Activated B cell treated with CpG ODN at 0.5 μM for 24 hours (primary cell): ENCODE data around the gene CEP78. TPM values are rescaled to one million over a fixed set of nuclear protein-coding genes. Genes with fewer than 3 reads are reported as not detected.
"Not testable (repeated sequence)": the region's sequence is repeated elsewhere in the genome, so short reads cannot be mapped to it uniquely, and the experiment has no call there.

Experiments
- ATAC-seq: fragments of 200-7000 bp; cut with Tn5 transposase; one replicate; pipeline ENCODE4 v1.10.0; 2021; ENCODE audit warnings: low read depth, mild to moderate bottlenecking, moderate library complexity
- CTCF ChIA-PET: fragments of 350-600 bp; sonication (Branson Sonifier 250); formaldehyde crosslinking; loops from one replicate; lab custom pipeline; 2021; ENCODE audit warnings: antibody characterized with exemption; lab: Charles Lee
- POLR2A ChIA-PET: fragments of 350-600 bp; sonication (Branson Sonifier 250); formaldehyde crosslinking; loops from one replicate; lab custom pipeline; 2021; ENCODE audit warnings: antibody characterized with exemption; lab: Charles Lee
- DNase-seq: peaks from one replicate; pipeline ENCODE4 v3.0.0; 2022
- H3K27ac Mint-ChIP-seq: one replicate; pipeline ENCODE4 v1.8.0; 2020; ENCODE audit warnings: mixed read lengths
- H3K27me3 Mint-ChIP-seq: one replicate; pipeline ENCODE4 v1.8.0; 2021; ENCODE audit warnings: mixed read lengths
- H3K36me3 Mint-ChIP-seq: one replicate; pipeline ENCODE4 v1.8.0; 2021; ENCODE audit warnings: low read depth, mixed read lengths
- H3K4me1 Mint-ChIP-seq: one replicate; pipeline ENCODE4 v1.8.0; 2021; ENCODE audit warnings: mixed read lengths
- H3K4me3 Mint-ChIP-seq: one replicate; pipeline ENCODE4 v1.8.0; 2020; ENCODE audit warnings: mild to moderate bottlenecking, mixed read lengths
- H3K9me3 Mint-ChIP-seq: one replicate; pipeline ENCODE4 v1.8.0; 2020; ENCODE audit warnings: mixed read lengths
- CTCF ChIP-seq: fragments of 200-600 bp; IDR thresholded peaks from one replicate; pipeline ENCODE4 v1.8.0; 2022; ENCODE audit warnings: antibody characterized with exemption, mild to moderate bottlenecking
- intact Hi-C: fragments of 100-400 bp; cut with micrococcal nuclease; formaldehyde crosslinking; loops from one replicate; pipeline ENCODE4 v1.15.1; 2024
- total RNA-seq: library from RNA; stranded (reverse); gene quantifications from 2 replicates; pipeline ENCODE4 v1.2.3, GENCODE V29; 2022

Gene CEP78
- total RNA-seq, 1 donor from 2014 or later, result 18.1 TPM

GRCh38 chr9:78191931-78192330 is 43.9 kb upstream of the CEP78 start:
- Mint-ChIP-seq H3K9me3 (peaks cover 2% of the 10 kb centered on the region), H3K36me3 (no peaks in the 10 kb centered on the region), H3K27ac (no peak overlapping the region), H3K27me3 (no peaks in the 10 kb centered on the region), H3K4me3 (no peak overlapping the region), H3K4me1 (peaks cover 47% of the 10 kb centered on the region)
- DNase-seq (no peak), ATAC-seq (no peak)
- no peak for TF ChIP-seq CTCF
- ChIA-PET CTCF (no interaction called here), POLR2A (no interaction called here)
- intact Hi-C loops, result no loop called here

- ChIA-PET POLR2A (interaction anchor here (0.6 kb wide), 1 partner anchor 9 kb away, joined by 5 read pairs; no protein-coding TSS in a partner anchor), CTCF (no interaction called here)
- Mint-ChIP-seq H3K4me3 (peak overlapping the region; percentile 64), H3K9me3 (peaks cover 6% of the 10 kb centered on the region), H3K27ac (peak overlapping the region; percentile 73), H3K36me3 (peaks cover 7% of the 10 kb centered on the region), H3K27me3 (no peaks in the 10 kb centered on the region), H3K4me1 (peaks cover 52% of the 10 kb centered on the region)
- DNase-seq (no peak), ATAC-seq (peak; percentile 31)
- no peak for TF ChIP-seq CTCF
- intact Hi-C loops, result loop anchor here (5.0 kb wide), 1 partner anchor 41 kb away; the partner anchor contains the start of gene CEP78
Observed at GRCh38 chr9:78196258-78196657, 39.6 kb upstream of the CEP78 start.

- H3K27ac Mint-ChIP-seq, DNase-seq, H3K27me3 Mint-ChIP-seq, POLR2A ChIA-PET, intact Hi-C loops, CTCF ChIA-PET: not testable (repeated sequence)
- peaks cover 40% of the 10 kb centered on the region for H3K4me1 Mint-ChIP-seq
- peak overlapping the region; percentile 58 for H3K4me3 Mint-ChIP-seq
- ATAC-seq, result peak; percentile 56
- H3K36me3 Mint-ChIP-seq, result peaks cover 26% of the 10 kb centered on the region
- H3K9me3 Mint-ChIP-seq, result peaks cover 25% of the 10 kb centered on the region
Observed at GRCh38 chr9:78201158-78201777, 34.6 kb upstream of the CEP78 start.

- no peak for TF ChIP-seq CTCF
- Mint-ChIP-seq H3K4me1 (peaks cover 19% of the 10 kb centered on the region), H3K9me3 (peaks cover 16% of the 10 kb centered on the region), H3K27me3 (no peaks in the 10 kb centered on the region), H3K36me3 (peaks cover 14% of the 10 kb centered on the region), H3K4me3 (no peak overlapping the region), H3K27ac (no peak overlapping the region)
- no peak for ATAC-seq
- POLR2A ChIA-PET, result no interaction called here
- intact Hi-C loops, result no loop called here
- DNase-seq, result no peak
- CTCF ChIA-PET, result no interaction called here
Observed at GRCh38 chr9:78207319-78207718, 28.6 kb upstream of the CEP78 start.

GRCh38 chr9:78207901-78208300 is 28.0 kb upstream of the CEP78 start:
- ATAC-seq (no peak), DNase-seq (no peak)
- intact Hi-C loops, result no loop called here
- no peaks in the 10 kb centered on the region for H3K27me3 Mint-ChIP-seq
- TF ChIP-seq CTCF, result no peak
- H3K4me3 Mint-ChIP-seq, result no peak overlapping the region
- ChIA-PET POLR2A (no interaction called here), CTCF (no interaction called here)
- H3K9me3 Mint-ChIP-seq, result peaks cover 14% of the 10 kb centered on the region
- peaks cover 17% of the 10 kb centered on the region for H3K4me1 Mint-ChIP-seq
- no peak overlapping the region for H3K27ac Mint-ChIP-seq
- H3K36me3 Mint-ChIP-seq, result peaks cover 12% of the 10 kb centered on the region
